Effector memory CD4-positive, alpha-beta T cell (primary cell): Measurements from ENCODE around the gene PDK4.
"Not testable (repeated sequence)": the region's sequence is repeated elsewhere in the genome, so short reads cannot be mapped to it uniquely, and the experiment has no call there.

Source experiments
- DNase-seq, 3 donors: peaks; one replicate each; pipeline ENCODE4 v3.0.0-alpha.2; 2020
- H3K27ac ChIP-seq: 2 replicates; pipeline ENCODE4 v1.7.0; 2013; ENCODE audit warnings: mild to moderate bottlenecking, low read length, moderate library complexity; ENCODE audit not compliant: insufficient read depth, poor library complexity, severe bottlenecking
- H3K27me3 ChIP-seq: replicated peaks from 2 replicates; pipeline ENCODE4 v1.7.0; 2013; ENCODE audit warnings: mild to moderate bottlenecking, low read length; ENCODE audit not compliant: insufficient read depth, control insufficient read depth, poor library complexity, severe bottlenecking
- H3K36me3 ChIP-seq: 2 replicates; pipeline ENCODE4 v1.7.0; 2013; ENCODE audit warnings: mild to moderate bottlenecking, low read length, moderate library complexity; ENCODE audit not compliant: control insufficient read depth, insufficient read depth
- H3K4me1 ChIP-seq: 2 replicates; pipeline ENCODE4 v1.7.0; 2013; ENCODE audit warnings: low read length, mild to moderate bottlenecking; ENCODE audit not compliant: control insufficient read depth, insufficient read depth, poor library complexity, severe bottlenecking
- H3K4me3 ChIP-seq: 2 replicates; pipeline ENCODE4 v1.7.0; 2013; ENCODE audit warnings: low read length, low read depth, mild to moderate bottlenecking; ENCODE audit not compliant: insufficient read depth, poor library complexity, severe bottlenecking
- H3K9me3 ChIP-seq: 2 replicates; pipeline ENCODE4 v1.7.0; 2013; ENCODE audit warnings: mild to moderate bottlenecking, low read length, moderate library complexity; ENCODE audit not compliant: control insufficient read depth

PDK4 gene

GRCh38 chr7:95605275-95605674, 9.0 kb upstream of the PDK4 start:
- no peaks in the 10 kb centered on the region for H3K4me1 ChIP-seq
- H3K36me3 ChIP-seq = no peaks in the 10 kb centered on the region
- H3K27ac ChIP-seq = no peak overlapping the region
- DNase-seq = no peak
- no peaks in the 10 kb centered on the region for H3K27me3 ChIP-seq
- H3K9me3 ChIP-seq = no peaks in the 10 kb centered on the region
- no peak overlapping the region for H3K4me3 ChIP-seq

- H3K36me3 ChIP-seq, H3K9me3 ChIP-seq, H3K27ac ChIP-seq, H3K27me3 ChIP-seq, H3K4me3 ChIP-seq, DNase-seq, H3K4me1 ChIP-seq: not testable (repeated sequence)
Measured at GRCh38 chr7:95604811-95605210, 8.5 kb upstream of the PDK4 start.

GRCh38 chr7:95604397-95604796, 8.1 kb upstream of the PDK4 start:
- H3K9me3 ChIP-seq, H3K27me3 ChIP-seq, H3K4me3 ChIP-seq, H3K27ac ChIP-seq, H3K36me3 ChIP-seq, H3K4me1 ChIP-seq, DNase-seq: not testable (repeated sequence)

GRCh38 chr7:95602421-95602820, 6.1 kb upstream of the PDK4 start:
- Histone ChIP-seq H3K27ac (no peak overlapping the region), H3K4me3 (no peak overlapping the region), H3K27me3 (no peaks in the 10 kb centered on the region), H3K9me3 (no peaks in the 10 kb centered on the region), H3K4me1 (no peaks in the 10 kb centered on the region), H3K36me3 (no peaks in the 10 kb centered on the region)
- DNase-seq = no peak

GRCh38 chr7:95601316-95601715, 5.0 kb upstream of the PDK4 start:
- Histone ChIP-seq H3K27me3 (no peaks in the 10 kb centered on the region), H3K4me3 (no peak overlapping the region), H3K36me3 (no peaks in the 10 kb centered on the region), H3K4me1 (no peaks in the 10 kb centered on the region), H3K27ac (no peak overlapping the region), H3K9me3 (no peaks in the 10 kb centered on the region)
- no peak for DNase-seq

- H3K4me3 ChIP-seq = no peak overlapping the region
- no peaks in the 10 kb centered on the region for H3K4me1 ChIP-seq
- H3K36me3 ChIP-seq = no peaks in the 10 kb centered on the region
- no peaks in the 10 kb centered on the region for H3K9me3 ChIP-seq
- no peak for DNase-seq
- H3K27me3 ChIP-seq = no peaks in the 10 kb centered on the region
- H3K27ac ChIP-seq = no peak overlapping the region
Measured at GRCh38 chr7:95599069-95599468, 2.8 kb upstream of the PDK4 start.

- DNase-seq = no peak
- Histone ChIP-seq H3K36me3 (no peaks in the 10 kb centered on the region), H3K9me3 (no peaks in the 10 kb centered on the region), H3K4me3 (no peak overlapping the region), H3K27ac (no peak overlapping the region), H3K4me1 (no peaks in the 10 kb centered on the region), H3K27me3 (no peaks in the 10 kb centered on the region)
Measured at GRCh38 chr7:95598511-95598910, 2.2 kb upstream of the PDK4 start.

- Histone ChIP-seq H3K9me3 (no peaks in the 10 kb centered on the region), H3K27me3 (no peaks in the 10 kb centered on the region), H3K4me1 (no peaks in the 10 kb centered on the region), H3K4me3 (no peak overlapping the region), H3K36me3 (no peaks in the 10 kb centered on the region), H3K27ac (no peak overlapping the region)
- no peak for DNase-seq
Measured at GRCh38 chr7:95595746-95596197, 544 bp downstream of the PDK4 start.

- H3K4me1 ChIP-seq = no peaks in the 10 kb centered on the region
- no peaks in the 10 kb centered on the region for H3K27me3 ChIP-seq
- H3K27ac ChIP-seq = no peak overlapping the region
- H3K4me3 ChIP-seq = no peak overlapping the region
- no peaks in the 10 kb centered on the region for H3K9me3 ChIP-seq
- no peak for DNase-seq
- no peaks in the 10 kb centered on the region for H3K36me3 ChIP-seq
Measured at GRCh38 chr7:95594185-95594584, 2.1 kb downstream of the PDK4 start.

- no peaks in the 10 kb centered on the region for H3K4me1 ChIP-seq
Measured at GRCh38 chr7:95593343-95593742, 3.0 kb downstream of the PDK4 start.

GRCh38 chr7:95592570-95592969, 3.7 kb downstream of the PDK4 start:
- no peak for DNase-seq
- H3K36me3 ChIP-seq = no peaks in the 10 kb centered on the region

More at GRCh38 chr7:95593343-95593742, 3.0 kb downstream of the PDK4 start:
- Histone ChIP-seq H3K4me3 (no peak overlapping the region), H3K27ac (no peak overlapping the region), H3K27me3 (no peaks in the 10 kb centered on the region), H3K9me3 (no peaks in the 10 kb centered on the region), H3K36me3 (no peaks in the 10 kb centered on the region)
- DNase-seq = no peak

More at GRCh38 chr7:95592570-95592969, 3.7 kb downstream of the PDK4 start:
- H3K27ac ChIP-seq = no peak overlapping the region
- no peak overlapping the region for H3K4me3 ChIP-seq
- no peaks in the 10 kb centered on the region for H3K4me1 ChIP-seq
- no peaks in the 10 kb centered on the region for H3K9me3 ChIP-seq
- H3K27me3 ChIP-seq = no peaks in the 10 kb centered on the region
